ENCODE data around the gene CMSS1.

GRCh38 chr3:99774467-99774866 is 43.2 kb upstream of the CMSS1 start:
- no peak for TF ChIP-seq CTCF (IDR thresholded peaks at IDR 0.05 in 4 of 5, conservative IDR thresholded peaks at IDR 0.05 in 1 of 5)
- no peak for TF ChIP-seq POLR2A (IDR thresholded peaks at IDR 0.05)
